KMS-11 (cell line): ENCODE measurements around the gene ABTB2.

Experiments
- H2AFZ ChIP-seq: fragments of 200-600 bp; sonication (generic); 2 replicates; pipeline ENCODE4 v1.6.1; 2016; ENCODE audit warnings: antibody characterized with exemption, mixed run types, low read depth
- H3K27ac ChIP-seq: fragments of 200-600 bp; sonication (generic); 2 replicates; pipeline ENCODE4 v1.6.1; 2016; ENCODE audit warnings: mild to moderate bottlenecking, mixed run types
- H3K27me3 ChIP-seq: fragments of 200-600 bp; sonication (generic); 2 replicates; pipeline ENCODE4 v1.6.1; 2017; ENCODE audit warnings: mild to moderate bottlenecking, low read depth, mixed run types, moderate library complexity; ENCODE audit not compliant: insufficient read depth
- H3K36me3 ChIP-seq: fragments of 200-600 bp; sonication (generic); 2 replicates; pipeline ENCODE4 v1.6.1; 2017; ENCODE audit warnings: mild to moderate bottlenecking, mixed run types; ENCODE audit not compliant: insufficient read depth
- H3K4me1 ChIP-seq: fragments of 200-600 bp; sonication (generic); 2 replicates; pipeline ENCODE4 v1.6.1; 2016; ENCODE audit warnings: mild to moderate bottlenecking, low read depth, mixed run types; ENCODE audit not compliant: poor library complexity, severe bottlenecking
- H3K4me2 ChIP-seq: fragments of 200-600 bp; sonication (generic); 2 replicates; pipeline ENCODE4 v1.7.0; 2016; ENCODE audit warnings: mild to moderate bottlenecking, mixed run types
- H3K4me3 ChIP-seq: fragments of 200-600 bp; sonication (generic); IDR thresholded peaks from 2 replicates; pipeline ENCODE4 v1.6.1; 2017; ENCODE audit warnings: low read depth, low read length, mixed read lengths; ENCODE audit not compliant: insufficient read depth
- H3K79me2 ChIP-seq: fragments of 200-600 bp; sonication (generic); 2 replicates; pipeline ENCODE4 v1.6.1; 2016; ENCODE audit warnings: low read depth, mixed run types; ENCODE audit not compliant: insufficient read depth
- H3K9ac ChIP-seq: fragments of 200-600 bp; sonication (generic); 2 replicates; pipeline ENCODE4 v1.6.1; 2016; ENCODE audit warnings: mild to moderate bottlenecking, mixed run types
- H4K20me1 ChIP-seq: fragments of 200-600 bp; sonication (generic); 2 replicates; pipeline ENCODE4 v1.6.1; 2016; ENCODE audit warnings: mild to moderate bottlenecking, mixed run types; ENCODE audit not compliant: insufficient read depth
- CTCF ChIP-seq: fragments of 200-600 bp; sonication (generic); conservative IDR thresholded peaks from 2 replicates; pipeline ENCODE4 v1.6.1; 2017; ENCODE audit warnings: low read depth, mild to moderate bottlenecking, antibody characterized with exemption, low read length, moderate library complexity, mixed read lengths

ABTB2 gene

DNA sequence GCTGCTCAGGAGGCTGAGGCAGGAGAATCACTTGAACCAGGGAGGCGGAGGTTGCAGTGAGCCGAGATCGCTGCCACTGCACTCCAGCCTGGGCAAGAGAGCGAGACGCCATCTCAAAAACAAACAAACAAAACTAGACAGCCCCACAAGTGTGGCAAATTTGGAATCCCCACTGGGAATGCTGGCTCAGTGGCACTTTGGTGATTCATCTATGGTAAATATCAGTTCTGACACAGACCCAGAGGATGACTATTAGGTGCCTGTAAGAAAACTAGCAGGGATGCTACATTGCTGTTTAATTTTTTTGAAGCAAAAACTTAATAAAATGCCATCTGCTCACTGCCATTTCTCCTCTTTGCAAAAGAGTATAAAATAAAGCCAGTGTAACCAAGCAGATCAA, 144.4 kb downstream of the ABTB2 start:
- no peak overlapping the region for H3K27ac ChIP-seq
- no peak overlapping the region for H3K9ac ChIP-seq
- H2AFZ ChIP-seq: no peak overlapping the region
- TF ChIP-seq CTCF: no peak
- no peaks in the 10 kb centered on the region for H3K79me2 ChIP-seq
- H4K20me1 ChIP-seq: 0 out of 2 replicates have a peak, but pooled peaks cover 3% of the 10 kb centered on the region
- no peaks in the 10 kb centered on the region for H3K27me3 ChIP-seq
- no peak overlapping the region for H3K4me2 ChIP-seq
- H3K4me3 ChIP-seq: no peak overlapping the region
- peaks cover 4% of the 10 kb centered on the region for H3K4me1 ChIP-seq
- no peaks in the 10 kb centered on the region for H3K36me3 ChIP-seq

- Histone ChIP-seq H3K4me2 (no peak overlapping the region), H3K4me1 (peaks cover 4% of the 10 kb centered on the region), H3K9ac (no peak overlapping the region), H3K27me3 (no peaks in the 10 kb centered on the region), H2AFZ (no peak overlapping the region), H3K36me3 (no peaks in the 10 kb centered on the region), H3K27ac (no peak overlapping the region), H4K20me1 (0 out of 2 replicates have a peak, but pooled peaks cover 3% of the 10 kb centered on the region), H3K4me3 (no peak overlapping the region), H3K79me2 (no peaks in the 10 kb centered on the region)
- TF ChIP-seq CTCF: no peak
These were observed 145.2 kb downstream of the ABTB2 start for GRCh38 chr11:34212566-34212965.

DNA sequence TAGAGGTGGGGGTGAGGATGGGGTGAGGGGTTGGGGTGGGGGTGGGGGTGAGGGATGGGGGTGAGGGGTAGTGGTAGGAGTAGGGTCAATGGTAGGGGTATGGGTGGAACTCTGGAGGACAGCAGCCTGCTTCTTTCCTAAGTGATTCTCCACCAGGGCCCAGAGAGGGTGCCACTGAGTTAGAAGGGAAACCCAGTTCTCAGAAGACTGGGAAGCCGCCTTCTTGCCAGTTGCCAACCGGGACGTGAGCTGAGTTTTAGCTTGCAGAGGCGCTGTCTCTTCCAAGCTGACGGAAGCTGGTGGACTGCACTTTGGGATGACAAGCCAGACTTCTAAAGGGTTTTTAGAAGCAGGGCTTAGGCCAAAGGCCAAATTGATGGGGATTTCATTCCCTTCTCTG, 148.0 kb downstream of the ABTB2 start:
- no peaks in the 10 kb centered on the region for H3K27me3 ChIP-seq
- no peak overlapping the region for H2AFZ ChIP-seq
- H3K4me2 ChIP-seq: no peak overlapping the region
- peaks cover under 1% of the 10 kb centered on the region for H3K4me1 ChIP-seq
- H3K27ac ChIP-seq: no peak overlapping the region
- TF ChIP-seq CTCF: no peak
- H3K9ac ChIP-seq: no peak overlapping the region
- H4K20me1 ChIP-seq: no peaks in the 10 kb centered on the region
- no peak overlapping the region for H3K4me3 ChIP-seq
- no peaks in the 10 kb centered on the region for H3K79me2 ChIP-seq
- no peaks in the 10 kb centered on the region for H3K36me3 ChIP-seq

DNA sequence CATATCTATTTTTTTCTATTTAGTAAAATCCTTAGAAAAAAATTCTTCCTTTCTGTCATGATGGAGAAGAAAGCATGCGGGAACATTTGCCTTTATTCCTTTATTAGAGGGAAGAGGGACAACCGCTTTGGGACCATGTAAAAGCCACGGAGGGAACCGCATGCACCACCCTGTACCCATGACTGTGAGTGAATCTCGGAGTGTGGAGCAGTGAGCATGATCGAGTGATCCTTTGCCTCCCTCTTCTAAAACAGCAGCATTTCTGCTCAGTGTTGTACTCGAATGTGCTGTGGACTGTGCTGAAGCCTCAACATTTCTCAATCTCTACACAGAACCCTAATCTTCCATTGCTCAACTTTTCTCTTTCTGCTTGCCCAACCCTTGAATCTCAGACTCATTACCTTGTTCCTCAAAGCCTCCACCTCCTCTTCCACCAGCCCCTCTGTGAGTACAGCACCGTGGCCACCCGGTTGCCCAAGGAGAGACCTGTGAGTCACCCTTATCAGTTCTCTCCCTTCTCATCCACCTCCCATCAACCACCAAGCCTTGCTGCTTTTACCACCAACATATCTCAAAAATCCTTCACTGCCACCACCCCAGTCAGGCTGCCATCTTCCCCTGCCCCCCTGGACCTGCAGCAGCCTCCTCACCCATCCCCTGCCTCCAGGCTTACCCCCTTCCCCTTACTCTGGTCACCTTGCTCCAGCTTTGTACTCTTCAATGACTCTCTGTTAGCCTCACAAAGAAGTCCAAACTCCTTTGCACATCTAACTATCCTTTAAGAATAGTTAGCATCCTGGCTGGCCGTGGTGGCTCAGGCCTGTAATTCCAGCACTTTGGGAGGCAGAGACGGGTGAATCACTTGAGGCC, 149.3 kb downstream of the ABTB2 start:
- Histone ChIP-seq H3K27me3 (no peaks in the 10 kb centered on the region), H2AFZ (no peak overlapping the region), H3K27ac (no peak overlapping the region)

More for the DNA sequence above, 149.3 kb downstream of the ABTB2 start:
- Histone ChIP-seq H3K4me2 (no peak overlapping the region), H3K4me3 (no peak overlapping the region), H4K20me1 (no peaks in the 10 kb centered on the region), H3K79me2 (no peaks in the 10 kb centered on the region), H3K4me1 (peaks cover 2% of the 10 kb centered on the region), H3K9ac (no peak overlapping the region), H3K36me3 (no peaks in the 10 kb centered on the region)
- TF ChIP-seq CTCF: no peak
